Endothelial cell of umbilical vein (primary cell): ENCODE data around the gene METTL8. TPM values are rescaled to one million over a fixed set of nuclear protein-coding genes. Genes with fewer than 3 reads are reported as not detected.

Experiments
- BruUV-seq: library from RNA; stranded (reverse); fragments of 400-500 nt; replicated peaks from 2 replicates; lab custom pipeline; 2021; lab: Mats Ljungman, UMichigan
- CTCF ChIA-PET: fragments of 300-600, 350-600 bp; sonication (Branson Sonifier 250); formaldehyde crosslinking; loops from one replicate; lab custom pipeline; 2021; ENCODE audit warnings: antibody characterized with exemption, inconsistent platforms; lab: Charles Lee
- POLR2A ChIA-PET: fragments of 300-600, 350-600 bp; sonication (Branson Sonifier 250); formaldehyde crosslinking; loops from one replicate; lab custom pipeline; 2021; ENCODE audit warnings: antibody characterized with exemption, inconsistent platforms; lab: Charles Lee
- DNase-seq: peaks from one replicate; pipeline ENCODE4 v3.0.0-alpha.2; 2011; ENCODE audit warnings: low read depth, low spot score
- FAIRE-seq: peaks from 2 replicates; lab custom pipeline; 2011; peaks lifted over from hg19 to GRCh38; lab: Jason Lieb, UNC
- H2AFZ ChIP-seq: 2 replicates; pipeline ENCODE4 v1.6.0; 2012; ENCODE audit warnings: low read depth, low read length, control low read depth, inconsistent platforms
- H3K27ac ChIP-seq: 2 replicates; pipeline ENCODE4 v1.5.1; 2011; ENCODE audit warnings: low read depth, mild to moderate bottlenecking, control low read depth, low read length, moderate library complexity; ENCODE audit not compliant: insufficient read depth
- H3K27me3 ChIP-seq, 2 experiments: 2 replicates each; pipeline versions ENCODE4 v1.6.0 to v1.6.1; 2011; ENCODE audit warnings: low read length in 2 of 2, mixed read lengths in 1 of 2; ENCODE audit not compliant: control insufficient read depth in 2 of 2, insufficient read depth in 2 of 2
- H3K36me3 ChIP-seq, 2 experiments: 2 replicates in 1 of 2; 3 replicates in 1 of 2; pipeline ENCODE4 v1.5.1; 2011; ENCODE audit warnings: low read length in 2 of 2, mild to moderate bottlenecking in 1 of 2, moderate library complexity in 1 of 2; ENCODE audit not compliant: control insufficient read depth in 2 of 2, insufficient read depth in 2 of 2; ENCODE audit errors: extremely low read depth in 1 of 2
- H3K4me1 ChIP-seq: 3 replicates; pipeline ENCODE4 v1.5.1; 2011; ENCODE audit warnings: mild to moderate bottlenecking, low read length; ENCODE audit not compliant: control insufficient read depth, insufficient read depth; ENCODE audit errors: extremely low read depth
- H3K4me2 ChIP-seq: 2 replicates; pipeline ENCODE4 v1.6.1; 2011; ENCODE audit warnings: low read length, control low read depth, mixed read lengths; ENCODE audit not compliant: insufficient read depth
- H3K4me3 ChIP-seq, 3 experiments: fragments of 200-600 bp in 1 of 3; sonication (generic), shearing (Covaris generic) in 1 of 3; replicated peaks in 1 of 3; 2 replicates each; pipeline ENCODE4 v1.5.1; 2011 to 2016; ENCODE audit warnings: control low read depth in 3 of 3, low read length in 3 of 3, mild to moderate bottlenecking in 2 of 3, inconsistent platforms in 1 of 3, low read depth in 1 of 3, moderate library complexity in 1 of 3; ENCODE audit not compliant: insufficient read depth in 1 of 3
- H3K79me2 ChIP-seq: 2 replicates; pipeline ENCODE4 v1.6.0; 2012; ENCODE audit warnings: low read length, inconsistent platforms; ENCODE audit not compliant: control insufficient read depth, insufficient read depth
- H3K9ac ChIP-seq: replicated peaks from 2 replicates; pipeline ENCODE3; 2011; ENCODE audit warnings: low read length, control low read depth; ENCODE audit not compliant: insufficient read depth; ENCODE audit errors: extremely low read depth
- H3K9me1 ChIP-seq: replicated peaks from 3 replicates; pipeline ENCODE4 v1.6.0; 2011; ENCODE audit warnings: mild to moderate bottlenecking, low read length; ENCODE audit not compliant: control insufficient read depth, insufficient read depth; ENCODE audit errors: extremely low read depth
- H3K9me3 ChIP-seq: replicated peaks from 2 replicates; pipeline ENCODE4 v1.5.1; 2012; ENCODE audit warnings: low read length, inconsistent platforms; ENCODE audit not compliant: control insufficient read depth, insufficient read depth
- H4K20me1 ChIP-seq: replicated peaks from 2 replicates; pipeline ENCODE3; 2011; ENCODE audit warnings: mild to moderate bottlenecking, low read length; ENCODE audit not compliant: control insufficient read depth, insufficient read depth; ENCODE audit errors: extremely low read depth
- MYC ChIP-seq: IDR thresholded peaks from one replicate; pipeline ENCODE4 v1.6.1; 2011; ENCODE audit warnings: mild to moderate bottlenecking, low read depth, low read length
- POLR2AphosphoS5 ChIP-seq: IDR thresholded peaks from 2 replicates; pipeline ENCODE4 v1.6.1; 2012; ENCODE audit warnings: low read depth, mild to moderate bottlenecking, control low read depth, low read length, moderate library complexity; ENCODE audit not compliant: insufficient read depth
- dilution Hi-C: fragments of 300-500 bp; cut with MboI; formaldehyde crosslinking; loops from one replicate; pipeline ENCODE4 v1.15.0; 2019; ENCODE audit warnings: low sequenced_read_pairs; ENCODE audit not compliant: extremely low pct_ligation_motif_present
- intact Hi-C: fragments of 100-400 bp; cut with micrococcal nuclease; formaldehyde crosslinking; loops from one replicate; pipeline ENCODE4 v1.10.0; 2022
- polyA plus RNA-seq, 4 experiments: library from polyadenylated mRNA; depleted of rRNA in 3 of 4; stranded (reverse) in 3 of 4; unstranded in 1 of 4; fragments of >200 nt; gene quantifications; 2 replicates each; pipeline versions ENCODE4 v1.2.1 to v1.2.3, GENCODE V29; 2011 to 2012; ENCODE audit warnings: missing spikeins in 1 of 4
- total RNA-seq: library from RNA; stranded (reverse); gene quantifications from 2 replicates; pipeline ENCODE4 v1.2.3, GENCODE V29; 2021
- TF ChIP-seq, protein P1 (sequence below): IDR thresholded peaks from 2 replicates; pipeline ENCODE4 v1.6.1; 2011; ENCODE audit not compliant: insufficient read depth, insufficient read length

METTL8 gene
- total and polyA plus RNA-seq, 2 donors (not counting 3 experiments of a cell fraction or from before 2014, with no cell fraction given), result 7.0 to 20.2 TPM

DNA sequence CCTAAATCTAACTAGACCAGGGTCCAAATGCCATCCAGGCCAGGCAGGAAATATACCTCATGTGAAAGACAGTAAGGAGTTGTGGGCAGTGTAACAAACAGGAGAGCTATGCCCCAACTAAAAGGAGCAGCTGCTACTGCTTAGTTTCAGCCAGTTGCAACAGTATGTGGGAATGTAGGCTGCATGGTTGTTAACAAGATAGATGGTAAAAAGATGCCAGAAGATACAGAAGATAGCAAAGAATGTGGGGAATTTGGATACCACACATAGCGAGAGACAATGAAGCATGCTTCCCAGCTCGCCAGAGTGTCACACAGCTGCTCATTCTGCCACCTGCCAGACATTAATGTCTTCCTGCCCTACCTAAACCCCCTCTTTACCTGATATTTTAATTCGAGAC lies 49.1 kb upstream of the METTL8 start:
- intact Hi-C loops (no loop called here), dilution Hi-C loops (no loop called here)
- ChIA-PET CTCF (interaction anchor here (1.0 kb wide), 1 partner anchor 10 kb away, joined by 3 read pairs; no protein-coding TSS in a partner anchor), POLR2A (no interaction called here)
- FAIRE-seq (no peak), DNase-seq (no peak)
- no peak overlapping the region for H2AFZ ChIP-seq
- no peak overlapping the region for H3K9ac ChIP-seq
- H3K27me3 ChIP-seq, result no peaks in the 10 kb centered on the region
- no peaks in the 10 kb centered on the region for H3K9me3 ChIP-seq
- H3K79me2 ChIP-seq, result no peaks in the 10 kb centered on the region
- H3K4me1 ChIP-seq, result peaks cover 16% of the 10 kb centered on the region
- peaks cover 0 to 2% of the 10 kb centered on the region in 2 experiments for H3K36me3 ChIP-seq
- no peaks in the 10 kb centered on the region for H4K20me1 ChIP-seq
- no peaks in the 10 kb centered on the region for H3K9me1 ChIP-seq
- H3K4me3 ChIP-seq, result no peak overlapping the region
- no peak for TF ChIP-seq POLR2AphosphoS5
- TF ChIP-seq, protein P1, sequence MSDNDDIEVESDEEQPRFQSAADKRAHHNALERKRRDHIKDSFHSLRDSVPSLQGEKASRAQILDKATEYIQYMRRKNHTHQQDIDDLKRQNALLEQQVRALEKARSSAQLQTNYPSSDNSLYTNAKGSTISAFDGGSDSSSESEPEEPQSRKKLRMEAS, result no peak
- no peak for TF ChIP-seq MYC
- H3K27ac ChIP-seq, result no peak overlapping the region
- no TSS peak for BruUV-seq
- H3K4me2 ChIP-seq, result no peak overlapping the region

DNA sequence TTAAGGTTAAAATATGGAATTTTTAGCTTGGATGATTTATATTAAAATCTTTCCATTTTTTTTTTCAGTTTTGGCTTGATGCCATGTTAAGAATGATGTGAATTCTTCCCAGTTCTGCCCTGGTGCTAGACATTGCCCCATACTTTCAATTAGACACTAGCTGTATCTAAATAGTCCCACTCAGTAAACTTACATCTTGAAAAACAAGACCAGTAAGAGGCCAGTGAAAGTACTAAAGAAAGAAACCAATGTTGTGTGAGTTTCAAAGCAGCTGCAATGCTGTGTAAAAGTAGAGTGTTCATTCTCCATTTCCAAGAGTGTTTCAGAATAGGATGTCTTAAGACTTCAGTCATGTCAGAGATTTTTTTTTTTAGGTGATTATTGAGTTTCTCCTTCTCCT lies 48.5 kb upstream of the METTL8 start:
- dilution Hi-C loops (no loop called here), intact Hi-C loops (no loop called here)
- FAIRE-seq (no peak), DNase-seq (no peak)
- Histone ChIP-seq H3K36me3 (peaks cover 0 to 2% of the 10 kb centered on the region in 2 experiments), H3K9me1 (no peaks in the 10 kb centered on the region), H4K20me1 (no peaks in the 10 kb centered on the region), H3K4me2 (no peak overlapping the region), H3K4me3 (no peak overlapping the region), H3K4me1 (peaks cover 19% of the 10 kb centered on the region), H3K9ac (no peak overlapping the region), H3K9me3 (no peaks in the 10 kb centered on the region), H3K79me2 (no peaks in the 10 kb centered on the region), H3K27me3 (no peaks in the 10 kb centered on the region), H2AFZ (no peak overlapping the region), H3K27ac (no peak overlapping the region)
- CTCF ChIA-PET, result interaction anchor here (1.0 kb wide), 1 partner anchor 10 kb away, joined by 3 read pairs; no protein-coding TSS in a partner anchor
- POLR2A ChIA-PET, result no interaction called here
- BruUV-seq, result no TSS peak
- no peak for TF ChIP-seq MYC
